NCI-H1694 treated with DMSO at 0.1 percent for 48 hours (cell line): ENCODE data around the gene CST6.
"Not testable (repeated sequence)": the region's sequence is repeated elsewhere in the genome, so short reads cannot be mapped to it uniquely, and the experiment has no call there.

Experiments used
- DNase-seq: peaks from one replicate; lab custom pipeline; 2025; lab: John Stamatoyannopoulos, UW

The CST6 gene

GRCh38 chr11:65983589-65983987 is 28.2 kb upstream of the CST6 start:
- DNase-seq, result no peak

DNA sequence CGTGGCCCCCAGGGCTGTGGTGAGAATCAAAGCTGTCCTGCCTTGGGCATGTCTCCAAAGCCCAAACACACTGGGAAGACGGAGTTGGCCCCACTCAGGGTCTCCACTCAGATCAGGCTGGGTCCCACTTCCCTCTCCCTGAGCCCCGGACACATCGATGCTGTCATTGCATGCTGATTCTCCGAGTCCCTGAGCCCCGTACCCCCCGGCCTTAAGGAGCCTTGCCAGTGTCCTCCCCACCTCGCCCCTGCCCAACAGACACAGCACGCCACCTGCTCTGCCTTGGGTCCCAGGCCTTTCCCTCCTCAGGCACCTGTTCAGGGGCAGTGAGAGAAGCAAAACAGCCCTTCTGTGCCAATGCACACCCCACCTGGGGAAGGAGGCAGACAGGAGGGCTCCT is 24.5 kb upstream of the CST6 start:
- DNase-seq, result no peak

DNA sequence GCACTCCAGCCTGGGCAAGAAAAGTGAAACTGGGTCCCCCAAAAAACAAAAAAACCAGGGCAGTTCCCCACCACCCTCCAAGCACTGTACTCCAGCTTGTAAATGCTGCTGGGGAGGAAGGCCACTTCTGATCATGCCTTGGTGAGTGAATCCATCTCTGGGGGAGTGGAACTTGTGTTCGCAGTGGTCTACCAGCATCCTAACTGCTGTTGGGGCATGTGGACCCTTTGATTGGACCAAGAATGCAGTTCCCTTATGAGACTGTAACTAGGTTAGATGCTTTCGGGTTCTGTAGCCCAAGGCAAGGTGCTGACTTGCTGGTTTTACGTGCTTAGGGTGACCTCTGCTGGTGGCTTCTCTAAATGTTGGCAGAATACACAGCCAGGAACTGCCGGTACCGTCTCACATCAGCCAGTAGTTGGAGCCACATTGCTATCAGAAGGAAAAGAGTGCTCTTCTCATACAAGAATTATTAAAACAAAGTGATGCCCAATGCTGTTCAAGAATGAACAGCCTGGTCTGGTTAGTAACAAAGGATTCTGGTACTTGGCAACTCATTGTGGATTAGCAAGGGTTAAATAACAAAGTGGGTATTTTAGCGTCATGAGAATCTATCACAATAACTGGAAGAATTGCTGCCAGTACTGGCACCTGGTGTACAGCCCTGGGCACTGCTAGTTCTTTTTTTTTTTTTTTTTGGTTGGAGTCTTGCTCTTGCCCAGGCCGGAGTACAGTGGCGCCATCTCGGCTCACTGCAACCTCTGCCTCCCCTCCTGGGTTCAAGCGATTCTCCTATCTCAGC is 22.8 kb upstream of the CST6 start:
- DNase-seq, result peak; percentile 93

DNA sequence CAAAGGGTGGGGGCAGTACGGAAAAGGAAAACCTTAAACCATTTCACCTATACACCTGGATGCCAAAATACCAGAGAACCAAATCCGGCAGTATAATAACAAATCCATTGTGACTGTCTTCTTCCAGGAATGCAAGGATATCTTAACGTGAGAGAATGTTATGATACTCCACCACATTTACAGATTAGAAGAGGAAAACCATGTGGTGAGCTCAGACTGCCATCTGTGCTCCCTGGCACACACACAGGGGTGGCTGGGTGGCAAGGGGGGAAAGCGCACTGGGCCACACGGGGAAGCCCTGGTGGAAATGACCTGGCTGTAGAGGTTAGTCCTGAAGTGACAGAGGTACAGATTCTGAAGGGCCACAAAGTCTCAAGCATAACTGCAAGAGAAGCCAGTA is 19.8 kb upstream of the CST6 start:
- peak; percentile 16 for DNase-seq

- no peak for DNase-seq
These were observed 14.5 kb upstream of the CST6 start for GRCh38 chr11:65997286-65997685.

GRCh38 chr11:66001942-66002647 is 9.7 kb upstream of the CST6 start, which contains the start of the genes BANF1 and EIF1AD:
Gene BANF1 (plus strand): TSS chr11:66002503. CDS start chr11:66003251, 748 bp downstream.
Gene EIF1AD (minus strand): TSS chr11:66002157. CDS start chr11:66000389, 1,768 bp downstream.
- peak; percentile 87 for DNase-seq

DNA sequence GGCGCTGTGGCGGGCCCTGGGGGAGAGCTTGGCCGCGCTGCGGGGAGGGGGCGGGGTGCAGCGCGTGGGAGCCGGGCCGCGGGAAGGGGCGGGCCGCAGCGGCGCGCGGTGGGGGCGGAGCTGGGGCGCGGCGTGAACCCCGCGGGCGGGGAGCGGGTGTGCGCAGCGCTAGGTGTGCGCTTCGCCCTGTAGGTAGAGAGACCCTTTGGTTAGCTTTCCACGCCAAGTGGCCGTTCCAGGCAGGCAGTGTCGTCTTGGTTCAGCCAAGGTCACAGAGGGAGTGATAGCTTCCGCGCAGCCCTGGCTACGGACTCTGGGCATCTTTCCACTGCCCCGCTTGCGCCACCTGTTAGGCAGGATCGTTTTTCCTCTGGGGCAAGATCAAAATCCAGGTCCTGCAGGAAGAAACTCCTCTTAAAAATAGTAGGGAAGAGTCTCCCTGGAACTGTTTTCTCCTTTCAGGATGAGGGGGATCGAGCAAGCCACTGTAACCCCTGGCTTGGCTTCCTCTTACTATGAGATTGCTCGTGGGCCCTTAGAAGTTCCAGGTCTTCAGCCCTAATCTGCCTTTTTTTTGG is 9.1 kb upstream of the CST6 start:
- no peak for DNase-seq

DNA sequence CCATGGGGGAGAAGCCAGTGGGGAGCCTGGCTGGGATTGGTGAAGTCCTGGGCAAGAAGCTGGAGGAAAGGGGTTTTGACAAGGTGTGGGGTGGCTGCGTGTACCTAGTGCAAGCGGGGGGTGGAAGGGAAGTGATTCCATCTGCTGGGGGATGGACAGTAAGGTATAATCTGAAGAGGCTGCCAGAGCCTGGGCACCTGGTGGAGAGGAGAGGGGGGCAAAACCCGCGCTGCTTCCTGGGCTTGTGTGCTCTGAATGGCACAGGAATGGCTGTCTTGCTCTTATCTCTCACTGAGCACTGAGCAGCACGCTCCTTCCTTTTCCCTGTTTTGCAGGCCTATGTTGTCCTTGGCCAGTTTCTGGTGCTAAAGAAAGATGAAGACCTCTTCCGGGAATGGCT is 8.5 kb upstream of the CST6 start:
- DNase-seq, result no peak

DNA sequence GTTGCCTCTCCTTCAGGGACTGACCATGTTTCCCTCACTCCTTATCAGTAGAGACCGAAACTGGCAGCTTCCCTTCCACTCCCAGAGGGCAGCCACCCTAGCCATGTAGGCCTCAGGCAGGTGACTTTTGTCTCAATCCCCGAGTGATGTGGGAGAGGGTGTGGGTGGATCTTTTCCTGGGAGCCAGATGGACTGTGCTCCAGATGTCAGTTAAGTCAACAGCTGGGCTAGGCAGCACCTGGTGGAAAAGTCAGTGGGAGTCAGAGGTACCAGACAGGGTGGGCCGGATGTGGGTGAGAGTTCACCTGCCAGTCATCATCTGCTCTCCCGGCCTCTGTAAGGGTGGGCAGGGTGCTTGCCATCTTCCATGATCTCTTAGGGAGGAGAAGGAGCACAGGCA is 7.6 kb upstream of the CST6 start:
- DNase-seq, result no peak

GRCh38 chr11:66006134-66006890 is 5.5 kb upstream of the CST6 start:
- no peak for DNase-seq

DNA sequence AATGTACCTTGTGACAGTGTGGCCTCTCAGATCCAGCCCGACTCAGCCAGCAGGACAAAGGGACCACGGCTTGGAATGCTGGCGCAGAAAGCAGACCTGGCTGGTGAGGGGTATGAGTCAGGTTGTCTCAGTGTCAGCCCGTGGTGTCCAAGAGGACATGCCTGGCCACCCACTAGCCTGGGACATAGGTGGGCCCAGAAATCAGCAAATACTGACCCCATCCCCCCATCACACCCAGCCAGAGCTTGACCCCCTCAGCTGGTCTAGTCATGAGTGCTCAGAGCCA is 5.0 kb upstream of the CST6 start:
- DNase-seq, result no peak

DNA sequence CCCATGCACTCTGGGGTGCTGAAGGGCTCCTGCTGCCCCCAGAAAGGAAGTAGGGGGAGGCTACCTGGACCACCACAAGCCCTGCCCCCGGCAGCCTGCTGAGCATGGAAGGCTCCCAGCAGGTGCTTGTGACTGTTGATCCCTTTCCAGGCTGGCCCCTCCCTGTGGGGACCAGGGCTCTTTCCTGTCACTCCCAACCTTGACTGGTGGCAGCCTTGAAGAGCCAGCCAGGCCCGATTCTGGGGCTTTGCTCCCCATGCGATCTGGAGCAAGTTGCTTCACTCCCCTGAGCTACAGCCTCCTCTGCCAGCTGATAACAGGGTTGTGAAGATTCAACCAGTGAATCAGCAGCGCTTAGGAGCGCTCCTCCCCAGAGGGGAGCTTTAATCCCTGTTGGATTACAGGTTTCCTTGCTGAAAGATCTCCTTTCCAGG is 4.6 kb upstream of the CST6 start:
- DNase-seq, result no peak

DNA sequence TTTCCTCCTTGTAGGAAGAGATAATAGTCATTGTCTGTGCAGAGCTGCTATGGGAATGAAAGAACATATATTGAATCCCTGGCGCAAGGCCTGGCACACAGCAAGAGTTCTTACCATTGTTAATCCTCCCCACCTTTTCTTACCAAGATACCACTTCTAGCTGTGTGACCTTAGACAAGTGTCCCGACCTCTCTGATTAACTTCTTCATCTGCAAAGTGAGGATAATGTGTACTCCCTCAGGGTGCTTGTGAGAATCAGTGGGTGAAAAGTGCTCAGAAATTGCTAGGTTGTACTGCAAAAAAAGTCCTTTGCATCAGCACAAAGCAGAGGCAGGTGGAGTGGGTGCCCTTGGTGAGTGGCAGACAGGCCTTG is 3.7 kb upstream of the CST6 start:
- DNase-seq, result no peak

DNA sequence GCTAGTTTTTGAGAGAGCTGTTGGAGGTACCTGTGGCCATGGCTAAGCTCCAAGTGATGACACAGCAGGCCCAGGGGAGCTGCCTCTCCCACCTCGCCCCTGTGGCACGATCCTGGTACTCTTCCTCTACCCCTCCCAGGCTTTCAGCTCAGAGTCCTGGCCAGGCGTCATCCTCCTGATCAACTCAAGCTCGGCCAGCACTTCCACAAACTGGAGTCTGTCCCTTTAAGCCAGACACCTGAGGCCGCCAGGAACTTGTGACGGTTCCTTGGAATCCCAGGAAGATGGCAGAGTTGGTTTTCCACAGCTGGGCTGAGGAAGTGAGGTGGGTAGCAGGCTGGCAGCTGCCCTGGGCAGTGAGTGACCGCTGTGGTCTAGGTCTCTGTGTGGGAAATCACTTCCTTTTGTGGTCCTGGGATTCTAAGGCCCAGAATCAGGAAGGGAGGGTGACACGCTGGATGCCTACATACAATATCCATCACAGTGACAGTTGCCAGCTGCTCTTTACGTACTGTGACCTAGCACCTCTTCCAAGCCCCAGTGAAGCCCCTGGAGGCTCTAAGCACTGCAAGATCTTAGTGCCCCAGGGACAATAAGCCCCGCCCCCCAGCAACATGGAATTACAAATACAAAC is 3.2 kb upstream of the CST6 start:
- no peak for DNase-seq

DNA sequence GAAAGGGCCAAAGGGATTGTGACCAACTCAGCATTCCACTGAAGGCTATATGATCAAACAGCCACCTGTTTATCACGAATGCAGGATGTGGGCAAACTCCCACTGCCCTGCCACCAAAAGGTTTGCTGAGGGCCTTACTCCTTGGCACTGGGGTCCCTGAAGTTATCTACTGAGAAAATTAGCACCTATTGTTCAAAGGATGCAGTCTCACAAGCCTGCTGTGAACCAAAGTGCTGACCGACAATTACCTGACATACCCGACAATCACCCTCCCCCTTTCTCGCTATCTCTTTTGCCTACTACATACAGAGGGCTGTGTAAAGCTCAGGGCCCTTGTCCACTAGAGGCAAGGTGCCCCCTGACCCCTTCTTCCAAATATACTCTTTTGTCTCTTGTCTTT is 1.8 kb upstream of the CST6 start:
- not testable (repeated sequence) for DNase-seq

GRCh38 chr11:66011239-66011784 is 496 bp upstream of the CST6 start:
- no peak for DNase-seq

DNA sequence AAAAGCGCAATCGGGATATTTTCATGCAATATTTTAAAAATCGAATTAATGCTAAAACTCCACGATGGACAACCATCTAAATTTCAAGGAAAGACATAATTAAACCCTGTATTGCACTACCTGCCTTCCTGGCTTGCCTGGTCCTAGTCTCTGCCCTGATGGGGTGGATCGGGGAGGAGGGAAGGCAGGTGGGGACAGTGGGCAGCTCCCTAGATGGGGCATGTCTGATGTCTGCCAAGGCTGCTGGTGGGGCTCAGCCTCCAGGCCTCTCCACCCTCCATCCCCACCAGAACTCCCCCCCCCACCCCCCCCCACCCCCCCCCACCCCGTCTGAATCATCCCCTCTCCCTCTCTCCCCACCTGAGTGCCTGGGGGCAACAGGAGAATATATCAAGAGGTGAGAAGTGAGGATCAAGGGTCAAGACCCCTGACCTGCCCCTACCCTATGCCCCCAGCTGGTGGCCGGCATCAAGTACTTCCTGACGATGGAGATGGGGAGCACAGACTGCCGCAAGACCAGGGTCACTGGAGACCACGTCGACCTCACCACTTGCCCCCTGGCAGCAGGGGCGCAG is 650 bp downstream of the CST6 start:
- DNase-seq, result no peak

DNA sequence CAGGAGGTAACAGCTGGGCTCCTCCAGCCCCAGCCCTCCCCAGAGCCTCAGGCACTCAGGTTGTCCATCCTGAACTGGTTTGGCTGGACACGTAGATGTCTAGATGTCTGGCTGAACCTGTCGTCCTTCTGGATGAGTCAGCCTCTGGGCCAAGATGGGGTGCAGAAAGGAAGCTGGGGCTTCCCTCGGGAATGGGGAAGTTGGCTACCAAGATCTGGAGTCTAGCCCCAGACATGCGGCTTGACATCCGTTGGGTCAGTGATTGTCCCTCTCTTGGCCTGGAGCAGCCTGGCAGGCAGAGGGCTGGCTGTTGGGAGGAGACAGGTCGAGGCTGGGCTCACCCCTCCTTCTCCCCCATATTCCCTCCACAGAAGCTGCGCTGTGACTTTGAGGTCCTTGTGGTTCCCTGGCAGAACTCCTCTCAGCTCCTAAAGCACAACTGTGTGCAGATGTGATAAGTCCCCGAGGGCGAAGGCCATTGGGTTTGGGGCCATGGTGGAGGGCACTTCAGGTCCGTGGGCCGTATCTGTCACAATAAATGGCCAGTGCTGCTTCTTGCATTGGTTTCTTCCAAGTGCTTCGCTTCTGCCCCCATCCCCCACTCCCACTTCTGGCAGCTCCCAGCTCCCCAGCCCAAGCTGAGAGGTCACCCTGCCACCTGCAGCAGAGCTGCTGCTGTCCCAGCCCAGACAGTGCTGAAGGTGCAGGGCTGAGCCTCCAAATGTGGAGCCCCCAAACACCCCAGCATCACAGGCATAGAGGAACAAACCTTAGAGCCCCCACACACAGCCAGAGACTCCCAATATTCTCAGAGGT is 1.3 kb downstream of the CST6 start:
- DNase-seq, result no peak

GRCh38 chr11:66013762-66014100 is 1.9 kb downstream of the CST6 start:
- DNase-seq, result no peak

- no peak for DNase-seq
These were observed 3.1 kb downstream of the CST6 start for GRCh38 chr11:66014804-66015453.
